NCI-H2196 (cell line): ENCODE data around the gene PTPRT.

Experiments used
- DNase-seq: peaks from one replicate; lab custom pipeline; 2025; ENCODE audit not compliant: unreplicated experiment; lab: John Stamatoyannopoulos, UW

Gene PTPRT

GRCh38 chr20:42158272-42158671 lies 1031.4 kb downstream of the PTPRT start:
- no peak for DNase-seq

- DNase-seq = no peak
Measured at GRCh38 chr20:42155586-42155985, 1034.1 kb downstream of the PTPRT start.

GRCh38 chr20:42152575-42152974 lies 1037.1 kb downstream of the PTPRT start:
- DNase-seq = no peak

GRCh38 chr20:42150230-42150629 lies 1039.5 kb downstream of the PTPRT start:
- DNase-seq = no peak

- no peak for DNase-seq
Measured at GRCh38 chr20:42138729-42139128, 1051.0 kb downstream of the PTPRT start.

- no peak for DNase-seq
Measured at GRCh38 chr20:42134265-42135098, 1055.2 kb downstream of the PTPRT start.

- no peak for DNase-seq
Measured at GRCh38 chr20:42130810-42131596, 1058.7 kb downstream of the PTPRT start.

GRCh38 chr20:42125426-42125825 lies 1064.3 kb downstream of the PTPRT start:
- DNase-seq = no peak

- no peak for DNase-seq
Measured at GRCh38 chr20:42123981-42124473, 1065.7 kb downstream of the PTPRT start.

GRCh38 chr20:42118409-42119125 lies 1071.1 kb downstream of the PTPRT start:
- DNase-seq = no peak

- DNase-seq = no peak
Measured at GRCh38 chr20:42118001-42118400, 1071.7 kb downstream of the PTPRT start.

GRCh38 chr20:42113236-42113635 lies 1076.5 kb downstream of the PTPRT start:
- no peak for DNase-seq

- DNase-seq = no peak
Measured at GRCh38 chr20:42112161-42112560, 1077.5 kb downstream of the PTPRT start.

- no peak for DNase-seq
Measured at GRCh38 chr20:42111349-42111748, 1078.4 kb downstream of the PTPRT start.

- no peak for DNase-seq
Measured at GRCh38 chr20:42110301-42110700, 1079.4 kb downstream of the PTPRT start.

GRCh38 chr20:42102000-42102399 lies 1087.7 kb downstream of the PTPRT start:
- no peak for DNase-seq

GRCh38 chr20:42100137-42100704 lies 1089.5 kb downstream of the PTPRT start:
- no peak for DNase-seq

- DNase-seq = peak; percentile 20
Measured at GRCh38 chr20:42099101-42099500, 1090.6 kb downstream of the PTPRT start.

GRCh38 chr20:42098418-42098817 lies 1091.3 kb downstream of the PTPRT start:
- peak; percentile 75 for DNase-seq

GRCh38 chr20:42097741-42098140 lies 1092.0 kb downstream of the PTPRT start:
- DNase-seq = peak; percentile 34

- DNase-seq = no peak
Measured at GRCh38 chr20:42095221-42095620, 1094.5 kb downstream of the PTPRT start.
